Cardiac atrium fibroblast (primary cell): ENCODE measurements around the gene ETDB. TPM values are rescaled to one million over a fixed set of nuclear protein-coding genes. Genes with fewer than 3 reads are reported as not detected.

Experiments used
- total RNA-seq: library from RNA; depleted of rRNA; stranded (reverse); fragments of >200 nt; gene quantifications from 2 replicates; pipeline ENCODE4 v1.2.3, GENCODE V29; 2015

Gene ETDB
- total RNA-seq, result not detected in 2 replicates

GRCh38 chrX:135120056-135120576, at the start of gene ETDB:
Gene ETDB (minus strand): TSS chrX:135120526. CDS start chrX:135119261, 1,265 bp downstream.

Other genes starting within 250 kb of the ETDB start
- 15.3 and 22.8 TPM in 2 replicates for gene MOSPD1, start 205.3 kb downstream of the ETDB start, total RNA-seq
- 1.1 and 4.5 TPM in 2 replicates for gene SMIM10, start 129.5 kb downstream of the ETDB start, total RNA-seq
- gene RTL8B, start 98.0 kb downstream of the ETDB start, total RNA-seq, result 10.7 and 15.5 TPM in 2 replicates
- gene RTL8C, start 88.2 kb downstream of the ETDB start, total RNA-seq, result 236 and 243 TPM in 2 replicates
- 9.4 and 26.0 TPM in 2 replicates for gene RTL8A, start 68.4 kb downstream of the ETDB start, total RNA-seq
- 0.49 and 1.3 TPM in 2 replicates for gene SMIM10L2B, start 21.8 kb downstream of the ETDB start, total RNA-seq
- not detected in 2 replicates for gene CT55, start 50.9 kb upstream of the ETDB start, total RNA-seq
- not detected in 2 replicates for gene ETDA, start 131.5 kb upstream of the ETDB start, total RNA-seq
- gene ETDC, start 189.0 kb upstream of the ETDB start, total RNA-seq, result not detected in 2 replicates
- 3.1 and 4.2 TPM in 2 replicates for gene ZNF75D, start 223.6 kb upstream of the ETDB start, total RNA-seq
- gene ZNF449, start 224.3 kb upstream of the ETDB start, total RNA-seq, result 5.0 and 6.1 TPM in 2 replicates